ENCODE results near the gene DPH5. TPM values are rescaled to one million over a fixed set of nuclear protein-coding genes. Genes with fewer than 3 reads are reported as not detected.
"Not testable (repeated sequence)": the region's sequence is repeated elsewhere in the genome, so short reads cannot be mapped to it uniquely, and the experiment has no call there.

Gene DPH5, protein sequence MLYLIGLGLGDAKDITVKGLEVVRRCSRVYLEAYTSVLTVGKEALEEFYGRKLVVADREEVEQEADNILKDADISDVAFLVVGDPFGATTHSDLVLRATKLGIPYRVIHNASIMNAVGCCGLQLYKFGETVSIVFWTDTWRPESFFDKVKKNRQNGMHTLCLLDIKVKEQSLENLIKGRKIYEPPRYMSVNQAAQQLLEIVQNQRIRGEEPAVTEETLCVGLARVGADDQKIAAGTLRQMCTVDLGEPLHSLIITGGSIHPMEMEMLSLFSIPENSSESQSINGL
- total RNA-seq (2014; rRNA removed; shearing (Covaris generic)) = 24.1 and 37.9 TPM in 2 replicates
- polyA plus RNA-seq (2016; fragmentation: Nextera tagmentation; extraction: Ambion mirVana) = 23.6 and 26.6 TPM in 2 replicates

DNA sequence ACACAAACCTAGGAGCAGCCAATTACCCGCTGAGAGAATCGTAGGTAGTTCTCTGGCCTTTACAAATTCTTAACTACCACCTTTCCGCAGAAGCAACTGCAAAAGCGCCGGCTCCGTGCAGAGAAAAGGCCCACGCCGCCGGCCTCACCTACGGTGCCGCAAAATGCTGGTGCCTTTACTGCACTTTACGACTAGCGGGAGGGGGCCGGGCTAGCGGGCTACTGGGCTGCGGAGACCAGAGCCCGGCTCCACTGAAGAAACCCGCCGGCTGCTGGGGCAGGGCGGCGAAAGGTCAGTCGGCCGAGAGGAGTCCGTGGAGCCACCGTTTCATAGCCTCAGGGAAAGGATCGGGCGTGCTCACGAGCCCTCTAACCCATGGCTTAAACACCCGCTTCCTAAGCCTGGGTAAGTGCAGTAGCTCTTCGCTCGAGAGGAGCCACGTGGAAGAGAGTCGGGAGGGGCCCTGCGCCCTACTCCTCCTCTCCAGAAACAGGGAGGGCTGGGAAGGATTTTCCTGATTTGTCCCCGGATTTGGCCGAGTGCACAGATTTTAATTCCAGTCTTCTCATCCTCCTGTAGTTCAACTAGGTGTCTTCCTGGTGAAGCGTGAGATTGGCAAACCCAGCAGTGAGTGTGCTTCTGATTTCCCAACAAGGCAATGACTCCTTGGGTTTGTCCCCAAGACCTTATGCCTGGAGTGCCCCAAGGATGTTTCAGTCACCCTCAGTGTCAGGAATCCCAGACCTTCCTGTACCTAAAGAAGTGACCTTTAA lies at the start of gene DPH5:
DPH5 (minus strand) TSS at position 128 of the 773 bp plus-strand sequence. CDS start 341 bp downstream, outside the sequence.
- H3K4me1 ChIP-seq (ENCODE audit: insufficient read depth) = peaks cover 27% of the 10 kb centered on the region
- H2AFZ ChIP-seq = peak within 1 kb of the TSS; percentile 88
- H4K20me1 ChIP-seq (ENCODE audit: insufficient read depth) = no peaks in the 10 kb centered on the region
- peaks cover 21% of the 10 kb centered on the region for H3F3A ChIP-seq (ENCODE audit: insufficient read depth)
- H3K9me2 ChIP-seq (ENCODE audit: insufficient read depth) = no peaks in the 10 kb centered on the region
- no peaks in the 10 kb centered on the region for H3K9me3 ChIP-seq (ENCODE audit: low read depth)
- peak within 1 kb of the TSS; percentile 82 for H3K4me3 ChIP-seq
- TF ChIP-seq EZH2 (IDR thresholded peaks at IDR 0.05; ENCODE audit: insufficient read depth, poor library complexity, severe bottlenecking) = no peak
- no peak for TF ChIP-seq EZH2phosphoT487 (IDR thresholded peaks at IDR 0.05; ENCODE audit: insufficient read depth, low read depth)
- H3K9ac ChIP-seq = peak within 1 kb of the TSS; percentile 86
- peak within 1 kb of the TSS; percentile 80 for H3K27ac ChIP-seq
- peak; percentile 98 for DNase-seq
- H3K79me2 ChIP-seq (ENCODE audit: insufficient read depth) = peaks cover 60% of the 10 kb centered on the region
- peak within 1 kb of the TSS; percentile 74 for H3K4me2 ChIP-seq (ENCODE audit: unreplicated experiment)
- in situ Hi-C loops (cut with MboI) = no loop called here
- no peaks in the 10 kb centered on the region for H3K27me3 ChIP-seq (replicated peaks; ENCODE audit: insufficient read depth)
- peaks cover 4% of the 10 kb centered on the region; the same call in 1 of the 2 replicates for H3K36me3 ChIP-seq (ENCODE audit: low read depth)
- 1% methylated on average over 35 to 37 of the region's 37 CpGs for WGBS, 2 experiments (ENCODE audit: low coverage in 1 of 2, low lambda C conversion rate in 2 of 2, missing lambda C conversion rate in 2 of 2)

DNA sequence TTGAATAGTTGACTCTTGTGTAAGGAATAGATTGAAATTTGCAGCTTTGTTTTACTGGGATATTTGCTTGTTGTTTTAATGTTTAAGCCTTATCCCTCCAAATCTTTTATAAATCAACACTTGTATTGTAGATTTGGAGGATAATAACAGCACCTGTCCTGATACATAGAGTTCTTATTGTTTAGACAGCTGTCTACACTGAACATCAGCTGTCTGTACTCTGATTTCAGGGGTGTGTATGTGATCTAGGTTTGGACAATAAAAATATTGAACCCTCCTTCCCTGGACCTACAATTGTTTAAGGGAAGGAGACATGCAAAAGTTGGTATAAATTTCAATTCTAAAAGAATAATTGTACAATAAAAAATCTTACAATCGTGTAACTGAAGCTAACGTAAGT lies 48.3 kb upstream of the DPH5 start:
- WGBS, 2 experiments (ENCODE audit: low coverage in 1 of 2, low lambda C conversion rate in 2 of 2, missing lambda C conversion rate in 2 of 2) = 96% methylated on average over 2 of the region's 2 CpGs
- Histone ChIP-seq H3K4me3 (no peak overlapping the region), H3K27me3 (replicated peaks; ENCODE audit: insufficient read depth) (no peaks in the 10 kb centered on the region), H2AFZ (no peak overlapping the region), H3K27ac (no peak overlapping the region), H3F3A (ENCODE audit: insufficient read depth) (no peaks in the 10 kb centered on the region), H3K9ac (no peak overlapping the region), H3K79me2 (ENCODE audit: insufficient read depth) (no peaks in the 10 kb centered on the region), H3K9me2 (ENCODE audit: insufficient read depth) (no peaks in the 10 kb centered on the region), H3K4me2 (ENCODE audit: unreplicated experiment) (no peak overlapping the region), H4K20me1 (ENCODE audit: insufficient read depth) (no peaks in the 10 kb centered on the region), H3K9me3 (ENCODE audit: low read depth) (no peaks in the 10 kb centered on the region), H3K36me3 (ENCODE audit: low read depth) (no peaks in the 10 kb centered on the region), H3K4me1 (ENCODE audit: insufficient read depth) (no peaks in the 10 kb centered on the region)
- no peak for DNase-seq
- TF ChIP-seq EZH2 (IDR thresholded peaks at IDR 0.05; ENCODE audit: insufficient read depth, poor library complexity, severe bottlenecking) (no peak), EZH2phosphoT487 (IDR thresholded peaks at IDR 0.05; ENCODE audit: insufficient read depth, low read depth) (no peak)
- in situ Hi-C loops (cut with MboI) = no loop called here

DNA sequence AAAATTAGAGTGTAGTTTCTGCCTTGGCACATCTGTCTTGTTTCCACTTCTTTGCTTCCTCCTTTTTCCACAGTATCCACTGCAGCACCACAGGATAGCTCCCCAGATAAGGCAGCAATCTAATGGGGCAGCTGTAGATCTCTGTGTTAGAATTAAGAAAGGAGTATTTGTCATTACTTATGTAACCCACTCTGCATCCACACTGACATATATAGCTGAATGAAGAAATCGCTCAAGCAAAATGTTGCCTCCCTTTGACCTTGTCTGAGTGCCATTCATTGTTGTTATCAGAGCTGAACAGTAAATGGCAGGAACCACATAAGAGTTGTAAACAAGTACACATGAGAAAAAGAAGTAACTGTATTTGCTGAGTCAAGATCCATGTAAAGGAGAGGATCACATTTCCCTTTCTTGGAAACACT lies 45.9 kb upstream of the DPH5 start:
- DNase-seq = no peak
- Histone ChIP-seq H3K27ac (no peak overlapping the region), H2AFZ (no peak overlapping the region), H3K27me3 (replicated peaks; ENCODE audit: insufficient read depth) (no peaks in the 10 kb centered on the region), H3F3A (ENCODE audit: insufficient read depth) (no peaks in the 10 kb centered on the region), H4K20me1 (ENCODE audit: insufficient read depth) (no peaks in the 10 kb centered on the region), H3K79me2 (ENCODE audit: insufficient read depth) (no peaks in the 10 kb centered on the region), H3K4me2 (ENCODE audit: unreplicated experiment) (no peak overlapping the region), H3K36me3 (ENCODE audit: low read depth) (no peaks in the 10 kb centered on the region), H3K4me1 (ENCODE audit: insufficient read depth) (no peaks in the 10 kb centered on the region), H3K9me2 (ENCODE audit: insufficient read depth) (no peaks in the 10 kb centered on the region), H3K4me3 (no peak overlapping the region), H3K9me3 (ENCODE audit: low read depth) (no peaks in the 10 kb centered on the region), H3K9ac (no peak overlapping the region)
- in situ Hi-C loops (cut with MboI) = no loop called here
- TF ChIP-seq EZH2phosphoT487 (IDR thresholded peaks at IDR 0.05; ENCODE audit: insufficient read depth, low read depth) = no peak
- TF ChIP-seq EZH2 (IDR thresholded peaks at IDR 0.05; ENCODE audit: insufficient read depth, poor library complexity, severe bottlenecking) = no peak
- 96 to 100% methylated on average over 1 of the region's 1 CpG for WGBS, 2 experiments (ENCODE audit: low coverage in 1 of 2, low lambda C conversion rate in 2 of 2, missing lambda C conversion rate in 2 of 2)

DNA sequence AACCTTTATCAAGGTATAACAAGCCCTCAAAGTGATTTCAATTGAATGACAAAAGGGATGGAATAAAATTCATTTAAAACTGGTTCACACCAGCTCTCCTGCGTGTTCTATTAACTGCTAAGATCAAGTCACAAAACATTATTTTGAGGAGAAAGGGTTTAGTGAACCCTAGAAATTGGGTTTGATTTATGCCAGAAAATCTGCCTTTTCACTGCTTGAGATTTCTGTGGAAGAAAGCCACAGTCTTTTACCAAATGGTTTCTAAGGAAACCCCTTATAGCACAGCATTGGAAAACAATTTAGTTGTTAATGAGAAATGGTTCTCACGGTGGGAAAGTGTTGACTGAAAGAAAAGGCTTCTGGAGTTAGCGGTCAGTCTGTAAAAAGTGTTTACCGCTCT lies 43.6 kb upstream of the DPH5 start:
- no peaks in the 10 kb centered on the region for H3K36me3 ChIP-seq (ENCODE audit: low read depth)
- H2AFZ ChIP-seq = no peak overlapping the region
- H3F3A ChIP-seq (ENCODE audit: insufficient read depth) = no peaks in the 10 kb centered on the region
- H3K4me3 ChIP-seq = no peak overlapping the region
- DNase-seq = no peak
- H3K4me2 ChIP-seq (ENCODE audit: unreplicated experiment) = no peak overlapping the region
- H3K9ac ChIP-seq = no peak overlapping the region
- no peaks in the 10 kb centered on the region for H3K9me3 ChIP-seq (ENCODE audit: low read depth)
- TF ChIP-seq EZH2 (IDR thresholded peaks at IDR 0.05; ENCODE audit: insufficient read depth, poor library complexity, severe bottlenecking) (no peak), EZH2phosphoT487 (IDR thresholded peaks at IDR 0.05; ENCODE audit: insufficient read depth, low read depth) (no peak)
- WGBS, 2 experiments (ENCODE audit: low coverage in 1 of 2, low lambda C conversion rate in 2 of 2, missing lambda C conversion rate in 2 of 2) = 74 to 81% methylated on average over 4 of the region's 4 CpGs
- in situ Hi-C loops (cut with MboI) = no loop called here
- H3K4me1 ChIP-seq (ENCODE audit: insufficient read depth) = no peaks in the 10 kb centered on the region
- H3K9me2 ChIP-seq (ENCODE audit: insufficient read depth) = no peaks in the 10 kb centered on the region
- H3K27me3 ChIP-seq (replicated peaks; ENCODE audit: insufficient read depth) = no peaks in the 10 kb centered on the region
- no peaks in the 10 kb centered on the region for H3K79me2 ChIP-seq (ENCODE audit: insufficient read depth)
- no peaks in the 10 kb centered on the region for H4K20me1 ChIP-seq (ENCODE audit: insufficient read depth)
- no peak overlapping the region for H3K27ac ChIP-seq

DNA sequence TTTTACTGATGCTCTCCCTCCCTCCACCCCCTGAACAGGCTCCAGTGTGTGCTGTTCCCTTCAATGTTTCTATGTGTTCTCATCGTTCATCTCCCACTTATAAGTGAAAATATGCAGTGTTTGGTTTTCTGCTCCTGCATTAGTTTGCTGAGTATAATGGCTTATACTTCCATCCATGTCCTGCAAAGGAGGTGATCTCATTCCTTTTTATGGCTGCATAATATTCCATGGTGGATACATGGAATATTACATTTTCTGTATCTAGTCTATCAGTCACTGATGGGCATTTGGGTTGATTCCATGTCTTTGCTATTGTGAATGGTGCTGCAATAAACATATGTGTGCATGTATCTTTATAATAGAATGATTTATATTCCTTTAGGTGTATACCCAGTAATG lies 41.4 kb upstream of the DPH5 start:
- H3K4me3 ChIP-seq; H3K79me2 ChIP-seq (ENCODE audit: insufficient read depth); H3K4me1 ChIP-seq (ENCODE audit: insufficient read depth); H3K9me3 ChIP-seq (ENCODE audit: low read depth); H3K9me2 ChIP-seq (ENCODE audit: insufficient read depth); H3K9ac ChIP-seq; H3K27ac ChIP-seq; H3K4me2 ChIP-seq (ENCODE audit: unreplicated experiment); H4K20me1 ChIP-seq (ENCODE audit: insufficient read depth); DNase-seq; H3K36me3 ChIP-seq (ENCODE audit: low read depth); H3K27me3 ChIP-seq (replicated peaks; ENCODE audit: insufficient read depth); H2AFZ ChIP-seq; in situ Hi-C loops (cut with MboI); H3F3A ChIP-seq (ENCODE audit: insufficient read depth): not testable (repeated sequence)
- WGBS, 2 experiments (ENCODE audit: low coverage in 1 of 2, low lambda C conversion rate in 2 of 2, missing lambda C conversion rate in 2 of 2) = 96 to 100% methylated on average over 1 of the region's 1 CpG

Data from GM23248 (cell line).